Activated naive CD4-positive, alpha-beta T cell treated with anti-CD3 and anti-CD28 coated beads, Interleukin-2, amount 50 U/mL, for 16 hours (primary cell): ENCODE data around the gene IGSF9.
A peak's percentile ranks its signal among the peaks of the same experiment; 100 is the strongest.

Experiments
- DNase-seq: peaks from one replicate; pipeline ENCODE4 v3.0.0-alpha.2; 2020

The IGSF9 gene

GRCh38 chr1:159891275-159892157 is 53.9 kb downstream of the IGSF9 start:
- peak; percentile 70 for DNase-seq

DNA sequence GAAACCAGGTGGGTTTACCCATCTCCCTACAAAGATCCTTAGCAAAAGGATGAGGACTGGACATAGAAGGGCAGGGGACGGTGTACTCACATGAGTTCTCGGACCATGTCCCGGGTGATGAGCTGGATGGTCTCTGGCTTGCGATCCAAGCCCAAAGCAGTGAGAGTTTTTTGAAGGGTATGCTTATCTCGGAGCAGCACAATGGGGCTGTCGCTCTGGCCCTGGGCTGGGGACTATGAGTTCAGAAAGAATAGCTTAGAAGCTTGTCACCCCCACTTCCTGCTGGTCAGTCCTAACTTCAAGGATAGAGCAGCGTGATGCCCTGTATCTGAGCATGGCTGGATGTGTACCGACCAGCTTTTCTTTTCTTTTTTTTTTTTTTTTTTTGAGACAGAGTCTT is 55.0 kb downstream of the IGSF9 start:
- DNase-seq = no peak

DNA sequence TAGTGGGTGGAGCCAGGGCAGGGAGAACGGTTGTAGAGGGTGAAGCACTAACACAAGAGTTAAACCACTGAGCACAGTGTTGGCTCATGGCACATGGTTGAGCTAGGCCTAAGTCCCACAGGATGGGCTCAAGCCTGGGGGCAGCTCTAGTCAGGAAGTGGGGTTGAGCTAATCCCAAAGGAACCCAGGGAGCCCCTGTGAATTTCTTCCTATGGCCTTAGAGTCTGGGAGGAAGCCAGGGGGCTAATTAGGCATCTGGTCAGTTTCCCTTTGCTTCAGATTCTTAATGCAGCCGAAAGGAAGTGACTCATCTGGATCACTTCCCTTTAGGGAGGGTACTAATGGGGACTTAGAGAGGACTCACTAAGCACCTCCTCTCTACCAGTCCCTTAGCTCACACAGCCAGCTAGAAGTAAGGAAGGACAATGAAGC is 55.6 kb downstream of the IGSF9 start:
- no peak for DNase-seq

- no peak for DNase-seq
These were observed 56.2 kb downstream of the IGSF9 start for GRCh38 chr1:159889202-159889601.

GRCh38 chr1:159884296-159884695 is 61.1 kb downstream of the IGSF9 start:
- no peak for DNase-seq

GRCh38 chr1:159883134-159883533 is 62.3 kb downstream of the IGSF9 start:
- no peak for DNase-seq

- no peak for DNase-seq
These were observed 62.9 kb downstream of the IGSF9 start for GRCh38 chr1:159882527-159882862.

DNA sequence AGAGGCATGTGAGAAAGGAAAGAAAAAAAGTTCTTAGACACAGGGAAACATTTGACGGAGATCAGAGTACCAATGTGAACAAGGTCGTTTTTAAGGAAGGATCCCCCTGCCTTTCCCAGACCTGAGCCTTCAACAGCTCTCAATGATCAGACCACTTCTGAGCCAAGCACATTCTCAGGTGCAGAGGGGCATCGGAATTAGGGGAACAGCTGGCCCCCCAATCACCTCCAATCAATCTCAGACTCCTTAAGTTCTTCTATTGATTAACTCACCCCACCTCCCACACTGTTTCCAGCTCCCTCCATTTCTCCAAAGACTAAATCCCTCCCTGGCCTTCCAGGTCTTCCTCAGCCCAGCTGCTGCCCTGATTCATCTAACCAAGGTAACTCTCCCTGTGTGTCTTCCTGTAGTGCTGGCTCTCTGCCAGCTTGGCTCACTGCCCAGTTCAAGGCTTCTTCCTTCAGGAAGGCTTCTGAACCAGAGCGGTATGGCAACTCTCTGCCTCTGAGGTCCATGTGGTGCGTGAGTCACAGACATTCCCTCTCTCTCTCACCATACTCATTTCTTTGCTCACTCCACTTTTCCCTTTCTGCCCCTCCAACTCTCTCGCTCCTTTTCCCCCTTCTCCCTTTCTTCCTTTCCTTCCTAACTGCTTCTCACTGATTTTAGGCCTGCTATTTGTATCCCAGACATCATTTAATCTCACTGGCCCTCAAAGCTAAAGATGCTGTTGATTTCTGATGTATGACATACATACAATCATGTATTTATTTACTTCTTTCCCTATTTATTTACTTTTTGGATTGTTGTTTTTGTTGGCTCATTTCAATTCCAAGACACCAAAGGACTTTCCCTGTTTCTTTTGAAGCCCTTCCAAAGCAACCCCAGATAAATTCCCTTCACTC is 63.5 kb downstream of the IGSF9 start:
- DNase-seq = no peak

- no peak for DNase-seq
These were observed 65.0 kb downstream of the IGSF9 start for GRCh38 chr1:159880430-159880829.

DNA sequence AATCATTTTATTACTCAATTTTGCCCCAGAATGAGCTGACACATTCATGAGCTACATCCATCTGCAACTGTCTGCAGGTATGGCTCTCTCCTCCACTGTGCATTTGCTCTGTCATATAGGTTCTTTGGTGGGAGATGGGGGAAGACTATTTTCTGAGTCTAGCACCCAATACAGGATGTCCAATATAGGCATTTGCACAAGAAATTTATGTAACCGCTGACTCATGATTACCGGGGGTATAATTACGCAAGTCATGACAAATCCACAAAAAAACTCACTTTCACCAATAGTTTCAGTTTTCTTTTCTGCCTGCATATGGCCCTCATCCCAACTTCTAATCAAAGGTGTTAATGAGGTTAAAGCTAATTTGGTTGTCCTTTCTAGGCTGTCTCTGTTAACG is 65.4 kb downstream of the IGSF9 start:
- no peak for DNase-seq

GRCh38 chr1:159879136-159879535 is 66.3 kb downstream of the IGSF9 start:
- DNase-seq = no peak

DNA sequence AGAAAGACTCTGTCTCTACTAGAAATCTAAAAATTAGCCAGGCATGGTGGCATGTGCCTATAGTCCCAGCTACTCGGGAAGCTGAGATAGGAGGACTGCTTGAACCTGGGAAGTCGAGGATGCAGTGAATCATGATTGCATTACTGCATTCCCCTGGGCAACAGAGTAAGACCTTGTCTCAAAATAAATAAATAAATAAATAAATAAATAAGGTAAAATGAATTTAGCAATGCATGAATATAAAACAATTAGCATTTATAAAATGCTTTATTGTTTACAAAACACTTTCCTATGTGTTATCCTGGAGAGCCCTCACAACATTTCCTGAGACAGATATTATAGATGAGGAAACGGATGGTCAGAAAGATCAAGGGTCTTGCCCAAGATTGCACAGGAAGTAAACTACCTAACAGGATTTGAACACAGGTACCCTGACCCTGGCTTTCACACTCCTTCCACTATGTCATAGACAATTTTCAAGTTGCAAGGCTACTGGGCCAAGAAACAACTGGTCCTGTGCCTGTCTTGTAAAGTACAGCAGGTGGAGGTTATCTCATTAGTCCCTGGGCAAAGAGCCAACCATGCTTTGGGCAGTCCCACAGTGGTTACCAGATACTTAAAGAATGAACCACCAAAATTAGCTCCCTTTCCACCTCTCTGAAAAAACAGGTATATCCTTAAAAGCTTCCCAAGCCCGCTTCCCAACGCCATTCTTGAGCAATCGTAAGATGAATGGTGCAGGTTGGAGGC is 67.5 kb downstream of the IGSF9 start:
- no peak for DNase-seq
